Esophagus squamous epithelium (tissue), 5 donors: ENCODE results near the gene AOPEP. TPM values are rescaled to one million over a fixed set of nuclear protein-coding genes. Genes with fewer than 3 reads are reported as not detected.

Experiments
- DNase-seq: peaks from one replicate; lab custom pipeline; 2025; lab: John Stamatoyannopoulos, UW
- H3K27ac ChIP-seq, 4 donors: fragments of 200-600 bp; sonication (generic); one replicate each; pipeline ENCODE4 v1.5.1; 2016 to 2019; ENCODE audit warnings: mild to moderate bottlenecking in 1 of 4
- H3K27me3 ChIP-seq, 4 donors: fragments of 200-600 bp; sonication (generic); 1 replicate in 3 of 4; 2 replicates in 1 of 4; pipeline versions ENCODE4 v1.5.1 to v1.6.0; 2017 to 2021; ENCODE audit warnings: antibody characterized with exemption in 1 of 4
- H3K36me3 ChIP-seq, 3 donors: fragments of 200-600 bp; sonication (generic); one replicate each; pipeline ENCODE4 v1.5.1; 2016 to 2019
- H3K4me1 ChIP-seq, 3 donors: fragments of 200-600 bp; sonication (generic); one replicate each; pipeline ENCODE4 v1.5.1; 2017 to 2019
- H3K4me3 ChIP-seq, 4 donors: fragments of 200-600 bp; sonication (generic); 1 replicate in 3 of 4; 2 replicates in 1 of 4; pipeline ENCODE4 v1.5.1; 2016 to 2019; ENCODE audit warnings: mild to moderate bottlenecking in 2 of 4, moderate library complexity in 1 of 4
- H3K9me3 ChIP-seq, 3 donors: fragments of 200-600 bp; sonication (generic); one replicate each; pipeline ENCODE4 v1.5.1; 2016 to 2019
- POLR2A ChIP-seq, 4 donors: fragments of 450-650 bp; IDR thresholded peaks; one replicate each; pipeline ENCODE4 v1.6.1; 2017; ENCODE audit warnings: antibody characterized with exemption in 4 of 4, mild to moderate bottlenecking in 4 of 4, moderate library complexity in 3 of 4
- WGBS, 2 donors: methylation state at CpG; one replicate each; pipeline ENCODE4 v1.1.5; 2018; 5-methylcytosine and 5-hydroxymethylcytosine counted together
- intact Hi-C: fragments of 100-400 bp; cut with DNase I; formaldehyde crosslinking; loops from one replicate; pipeline ENCODE4 v1.15.0; 2022
- total RNA-seq, 4 donors: library from RNA; depleted of rRNA; stranded (reverse); fragments of >200 nt; gene quantifications; one replicate each; pipeline ENCODE4 v1.1.0, GENCODE V29; 2016
- TF ChIP-seq, protein P1 (sequence below), 6 experiments: fragments of 450-650 bp in 4 of 6; fragments of 200-600 bp in 2 of 6; sonication (generic) in 2 of 6; IDR thresholded peaks; one replicate each; pipeline ENCODE4 v1.5.1; 2016 to 2019; ENCODE audit warnings: antibody characterized with exemption in 6 of 6, mild to moderate bottlenecking in 4 of 6, moderate library complexity in 4 of 6
- donor health status: DM: yes; HTN: yes; CAD: no.

Gene AOPEP
- total RNA-seq, 4 donors from 2014 or later, result 101 to 300 (median 115) TPM

DNA sequence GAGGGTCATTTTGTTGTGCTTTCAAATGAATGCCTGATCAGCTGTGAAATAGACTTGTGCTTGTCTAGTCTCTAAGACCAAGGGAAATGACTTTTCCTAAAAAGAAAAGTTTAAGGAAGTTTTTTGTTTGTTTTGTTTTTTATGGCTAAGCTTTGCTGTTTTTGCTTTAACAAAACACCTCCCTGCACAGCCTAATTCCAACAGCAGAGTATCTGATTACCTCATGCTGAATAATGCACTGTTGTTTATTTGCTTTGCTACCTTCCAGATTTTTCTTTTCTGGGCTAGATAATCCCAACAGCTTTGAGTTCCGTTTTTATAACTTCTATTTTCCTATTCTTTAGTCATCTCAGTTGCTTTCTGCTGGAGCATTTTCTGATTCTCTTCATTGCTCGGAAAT is 95.8 kb downstream of the AOPEP start:
- no peak for DNase-seq
- intact Hi-C loops, result no loop called here
- H3K27me3 ChIP-seq, result no peaks in the 10 kb centered on the region
- TF ChIP-seq POLR2A (IDR thresholded peaks at IDR 0.05), result no peak
- TF ChIP-seq, protein P1, sequence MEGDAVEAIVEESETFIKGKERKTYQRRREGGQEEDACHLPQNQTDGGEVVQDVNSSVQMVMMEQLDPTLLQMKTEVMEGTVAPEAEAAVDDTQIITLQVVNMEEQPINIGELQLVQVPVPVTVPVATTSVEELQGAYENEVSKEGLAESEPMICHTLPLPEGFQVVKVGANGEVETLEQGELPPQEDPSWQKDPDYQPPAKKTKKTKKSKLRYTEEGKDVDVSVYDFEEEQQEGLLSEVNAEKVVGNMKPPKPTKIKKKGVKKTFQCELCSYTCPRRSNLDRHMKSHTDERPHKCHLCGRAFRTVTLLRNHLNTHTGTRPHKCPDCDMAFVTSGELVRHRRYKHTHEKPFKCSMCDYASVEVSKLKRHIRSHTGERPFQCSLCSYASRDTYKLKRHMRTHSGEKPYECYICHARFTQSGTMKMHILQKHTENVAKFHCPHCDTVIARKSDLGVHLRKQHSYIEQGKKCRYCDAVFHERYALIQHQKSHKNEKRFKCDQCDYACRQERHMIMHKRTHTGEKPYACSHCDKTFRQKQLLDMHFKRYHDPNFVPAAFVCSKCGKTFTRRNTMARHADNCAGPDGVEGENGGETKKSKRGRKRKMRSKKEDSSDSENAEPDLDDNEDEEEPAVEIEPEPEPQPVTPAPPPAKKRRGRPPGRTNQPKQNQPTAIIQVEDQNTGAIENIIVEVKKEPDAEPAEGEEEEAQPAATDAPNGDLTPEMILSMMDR (IDR thresholded peaks at IDR 0.05), result no peak
- 66 to 78% methylated on average over 2 of the region's 2 CpGs for WGBS, 2 donors
- H3K36me3 ChIP-seq, result no peaks in the 10 kb centered on the region
- peak overlapping the region; percentile 4 to 65 (median 36) for H3K27ac ChIP-seq
- no peak overlapping the region for H3K4me3 ChIP-seq
- no peaks in the 10 kb centered on the region for H3K9me3 ChIP-seq
- peaks cover 8 to 77% (median 16%) of the 10 kb centered on the region in 3 donors for H3K4me1 ChIP-seq

DNA sequence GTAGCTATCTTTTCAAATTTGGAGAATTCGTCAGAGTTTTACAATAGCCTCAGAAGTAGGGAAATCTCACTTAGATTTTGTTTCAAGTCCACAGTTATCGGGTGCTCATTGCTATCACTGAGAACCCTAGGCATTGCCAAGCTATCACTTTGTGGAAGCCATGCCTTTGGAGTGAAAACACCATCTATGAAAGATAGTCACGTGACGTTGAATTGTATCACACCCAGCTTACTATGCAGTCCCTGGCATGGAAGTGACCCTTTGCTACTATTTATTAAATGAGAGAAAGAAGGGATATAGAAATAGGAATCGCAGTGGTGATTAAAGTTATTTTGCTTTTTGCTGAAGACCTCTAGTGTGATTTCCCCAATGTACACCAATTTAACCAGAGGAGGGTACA is 97.2 kb downstream of the AOPEP start:
- Histone ChIP-seq H3K4me3 (no peak overlapping the region), H3K4me1 (peaks cover 7 to 76% (median 9%) of the 10 kb centered on the region in 3 donors), H3K36me3 (no peaks in the 10 kb centered on the region), H3K27ac (peak overlapping the region in 1 of 4 donors; percentile 39), H3K9me3 (no peaks in the 10 kb centered on the region), H3K27me3 (no peaks in the 10 kb centered on the region)
- no peak for DNase-seq
- TF ChIP-seq, protein P1 (IDR thresholded peaks at IDR 0.05), result no peak
- TF ChIP-seq POLR2A (IDR thresholded peaks at IDR 0.05), result no peak
- intact Hi-C loops, result no loop called here
- WGBS, 2 donors, result 93 to 98% methylated on average over 5 of the region's 5 CpGs

DNA sequence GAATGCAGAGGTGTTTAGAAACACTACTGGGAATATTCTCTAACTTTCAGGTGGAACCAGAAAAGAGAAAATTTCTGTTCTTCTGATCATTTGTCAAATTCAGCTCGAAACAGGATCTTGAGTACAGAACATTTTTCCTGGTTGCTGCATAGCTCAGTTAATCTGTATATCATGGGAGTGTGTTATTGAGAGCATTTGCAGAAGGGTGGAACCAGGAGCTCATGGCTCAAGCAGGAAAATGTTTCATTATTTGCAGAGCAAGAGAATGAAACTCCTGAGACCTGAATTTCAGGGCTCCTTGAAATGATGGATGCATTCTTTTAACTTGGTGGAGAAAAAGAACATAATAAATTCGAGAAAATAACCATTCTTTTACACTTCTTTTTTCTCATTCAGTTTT is 97.9 kb downstream of the AOPEP start:
- intact Hi-C loops, result no loop called here
- peaks cover under 1 to 72% (median 2%) of the 10 kb centered on the region in 3 donors for H3K4me1 ChIP-seq
- no peaks in the 10 kb centered on the region for H3K27me3 ChIP-seq
- WGBS, 2 donors, result 61 to 70% methylated on average over 2 of the region's 2 CpGs
- no peak for DNase-seq
- H3K36me3 ChIP-seq, result no peaks in the 10 kb centered on the region
- no peaks in the 10 kb centered on the region for H3K9me3 ChIP-seq
- no peak overlapping the region for H3K4me3 ChIP-seq
- peak overlapping the region in 2 of 4 donors; percentile 1 to 56 for H3K27ac ChIP-seq
- TF ChIP-seq, protein P1 (IDR thresholded peaks at IDR 0.05), result no peak
- TF ChIP-seq POLR2A (IDR thresholded peaks at IDR 0.05), result no peak

DNA sequence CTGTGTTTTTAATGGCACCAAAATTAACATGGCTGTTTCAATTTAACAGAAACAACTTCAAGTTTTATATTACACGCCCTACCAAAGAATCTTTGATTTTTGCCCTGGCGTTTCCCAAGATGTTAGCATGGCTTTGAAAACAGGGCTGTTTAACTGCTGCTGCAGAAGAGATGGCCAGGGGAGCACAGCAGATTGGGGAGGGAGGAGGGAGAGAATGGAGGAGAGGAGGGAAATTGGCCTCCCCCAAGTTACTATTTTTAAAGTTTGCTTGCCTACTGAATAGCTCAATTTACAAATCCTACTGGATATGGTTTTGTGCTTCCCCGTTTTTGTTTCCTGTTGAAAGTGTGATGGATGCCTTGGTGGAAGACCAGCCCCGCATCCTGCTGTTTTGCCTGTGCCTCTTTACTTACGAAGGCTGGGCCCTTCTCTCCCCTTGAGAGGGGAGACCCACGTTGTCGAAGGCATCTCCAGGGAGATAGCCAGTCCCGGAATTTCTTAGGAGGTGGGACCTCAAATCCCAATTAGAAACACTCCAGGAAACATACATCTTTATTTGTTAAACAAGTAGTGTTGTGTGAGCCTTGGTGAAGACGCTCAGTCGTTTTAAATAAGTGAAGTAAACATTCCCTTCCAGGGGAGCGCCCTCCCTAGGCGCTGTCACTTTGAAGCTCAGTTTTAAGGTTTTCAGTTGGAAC is 98.6 kb downstream of the AOPEP start:
- H3K27ac ChIP-seq, result peak overlapping the region; percentile 6 to 60 (median 43)
- WGBS, 2 donors, result 62 to 71% methylated on average over 12 of the region's 12 CpGs
- intact Hi-C loops, result no loop called here
- no peaks in the 10 kb centered on the region for H3K36me3 ChIP-seq
- no peak for DNase-seq
- no peaks in the 10 kb centered on the region for H3K27me3 ChIP-seq
- no peak overlapping the region for H3K4me3 ChIP-seq
- no peaks in the 10 kb centered on the region for H3K9me3 ChIP-seq
- TF ChIP-seq POLR2A (IDR thresholded peaks at IDR 0.05), result no peak
- TF ChIP-seq, protein P1 (IDR thresholded peaks at IDR 0.05), result no peak
- peaks cover 0 to 68% (median 0%) of the 10 kb centered on the region in 3 donors for H3K4me1 ChIP-seq

DNA sequence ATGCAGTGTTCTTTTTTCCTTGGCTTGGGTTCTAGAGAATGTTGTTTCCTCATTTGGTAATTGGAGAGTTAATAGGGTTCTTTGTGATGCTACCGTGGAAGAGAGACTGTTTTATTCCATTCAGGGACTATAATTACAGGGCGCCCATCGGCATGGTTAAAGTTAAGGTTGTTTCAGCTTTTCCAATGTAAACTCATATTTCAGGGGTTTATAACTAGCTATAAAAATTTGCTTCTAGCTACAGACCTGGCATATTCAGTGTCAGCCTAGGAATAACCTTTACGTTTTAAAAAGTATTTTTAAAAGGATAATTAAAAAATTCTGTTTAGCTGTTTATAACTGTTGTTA is 99.1 kb downstream of the AOPEP start:
- Histone ChIP-seq H3K4me1 (peaks cover 0 to 66% (median 0%) of the 10 kb centered on the region in 3 donors), H3K27me3 (no peaks in the 10 kb centered on the region), H3K36me3 (no peaks in the 10 kb centered on the region), H3K4me3 (no peak overlapping the region), H3K9me3 (no peaks in the 10 kb centered on the region), H3K27ac (peak overlapping the region in 3 of 4 donors; percentile 30 to 60 (median 56))
- no peak for TF ChIP-seq POLR2A (IDR thresholded peaks at IDR 0.05)
- TF ChIP-seq, protein P1 (IDR thresholded peaks at IDR 0.05), result no peak
- intact Hi-C loops, result no loop called here
- WGBS, 2 donors, result 69 to 79% methylated on average over 4 of the region's 4 CpGs
- no peak for DNase-seq
